Measurements from ENCODE around the gene VPREB1.
"Not testable (repeated sequence)": the region's sequence is repeated elsewhere in the genome, so short reads cannot be mapped to it uniquely, and the experiment has no call there.

- not testable (repeated sequence) for TF ChIP-seq CTCF (IDR thresholded peaks at IDR 0.05); POLR2AphosphoS5 (IDR thresholded peaks at IDR 0.05); POLR2A (IDR thresholded peaks at IDR 0.05; ENCODE audit: low read depth); EP300 (IDR thresholded peaks at IDR 0.05)
Observed at GRCh38 chr22:22291129-22291806, 46.7 kb downstream of the VPREB1 start.
